Skin epidermis (tissue), 12 donors: Measurements from ENCODE around the gene HOXB8.

ENCODE experiments used
- H3K27ac ChIP-seq, 21 experiments: fragments of 200-600 bp; sonication (generic) in 11 of 21; one replicate each; pipeline ENCODE4 v1.5.0; 2020; ENCODE audit warnings: mild to moderate bottlenecking in 3 of 21, inconsistent platforms in 2 of 21, moderate library complexity in 2 of 21
- H3K4me3 ChIP-seq, 7 experiments: fragments of 200-600 bp; sonication (generic) in 2 of 7; one replicate each; pipeline ENCODE4 v1.5.0; 2020; ENCODE audit warnings: inconsistent platforms in 2 of 7, mild to moderate bottlenecking in 2 of 7, moderate library complexity in 1 of 7

The HOXB8 gene

DNA sequence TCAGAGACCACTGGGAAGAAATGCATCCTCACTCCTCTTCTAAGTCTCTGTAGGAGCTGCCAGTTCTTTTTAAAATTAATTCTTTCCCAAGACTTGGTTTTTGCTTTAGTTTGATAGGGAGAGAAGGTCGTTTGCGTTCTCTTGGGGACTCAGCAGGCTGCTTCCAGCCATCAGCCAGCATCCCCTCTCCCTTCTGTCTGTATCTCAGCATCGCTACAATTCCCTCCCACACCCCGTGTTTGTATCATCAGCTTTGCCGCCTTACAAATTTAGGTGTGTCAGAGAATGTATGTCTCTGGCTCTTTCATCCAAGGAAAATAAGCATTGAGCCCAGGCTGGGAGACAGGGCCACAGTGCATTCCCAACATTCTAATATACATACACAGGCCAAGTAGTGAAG, 15.7 kb downstream of the HOXB8 start:
- H3K27ac ChIP-seq: no peak overlapping the region

DNA sequence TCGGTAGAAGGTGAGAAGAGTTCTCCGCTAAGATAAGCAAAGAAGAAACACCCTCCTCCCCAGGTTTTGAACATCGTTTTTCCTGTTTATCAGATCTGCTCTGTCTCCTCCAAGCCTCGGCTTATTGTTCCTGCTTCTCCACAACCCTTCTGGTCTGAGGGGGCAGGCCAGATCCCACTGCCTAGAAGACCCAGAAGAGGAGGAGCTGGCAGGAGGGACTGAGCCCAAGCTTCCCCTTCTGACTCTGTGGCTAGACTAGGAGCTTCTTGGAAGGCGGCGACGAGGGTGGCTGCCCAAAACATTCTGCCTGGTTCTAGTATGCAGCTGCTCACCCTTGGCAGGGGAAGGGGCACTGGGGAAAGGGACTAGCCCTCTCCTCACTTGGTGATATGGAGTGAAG, 16.4 kb downstream of the HOXB8 start:
- no peak overlapping the region for H3K4me3 ChIP-seq
- H3K27ac ChIP-seq: peak overlapping the region in 2 of 21 experiments; percentile 48 to 83

More for the DNA sequence above, 15.7 kb downstream of the HOXB8 start:
- no peak overlapping the region for H3K4me3 ChIP-seq

DNA sequence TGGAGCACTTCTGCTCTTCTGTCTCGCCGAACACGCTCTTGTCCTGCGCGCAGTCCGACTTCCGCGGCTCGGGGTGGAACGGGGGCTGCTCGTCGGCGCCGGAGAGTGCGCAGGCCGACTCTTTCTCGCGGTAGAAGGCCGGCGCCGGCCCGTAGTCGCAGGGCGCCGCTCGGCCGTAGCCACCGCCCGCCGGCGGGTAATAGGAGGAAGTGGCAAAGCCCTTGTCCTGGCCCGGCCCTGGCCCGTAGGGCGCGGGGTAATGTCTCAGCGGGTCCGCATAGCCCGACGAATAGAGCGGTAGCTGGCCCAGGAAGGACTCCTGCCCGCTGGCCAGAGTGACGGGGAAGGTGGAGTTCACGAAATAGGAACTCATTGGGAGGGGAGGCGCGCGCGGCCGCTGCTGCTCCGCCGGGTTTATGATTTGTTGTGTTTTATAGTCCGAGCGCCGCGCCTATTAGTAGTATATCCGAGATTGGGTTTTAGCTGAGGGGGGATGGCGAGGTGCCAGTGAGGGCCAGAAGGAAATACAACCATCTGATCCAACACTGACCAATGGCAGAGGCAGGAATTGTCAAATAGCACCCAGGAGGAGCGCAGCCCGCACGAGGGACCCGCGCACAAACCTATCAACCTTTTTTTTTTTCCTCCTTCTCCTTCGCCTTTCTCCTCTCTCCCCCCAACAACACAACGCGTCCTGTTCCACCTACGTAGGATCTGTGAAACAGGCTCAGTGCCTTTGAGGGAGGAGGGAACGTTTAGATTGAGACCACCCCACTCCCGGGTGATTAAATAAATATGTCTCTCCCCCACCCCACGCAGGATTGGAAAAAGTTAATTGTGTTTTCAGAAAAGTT, 17.1 kb downstream of the HOXB8 start:
- H3K4me3 ChIP-seq: peak overlapping the region; percentile 25 to 47 (median 33)
- peak overlapping the region in 10 of 21 experiments; percentile 11 to 83 (median 64) for H3K27ac ChIP-seq

DNA sequence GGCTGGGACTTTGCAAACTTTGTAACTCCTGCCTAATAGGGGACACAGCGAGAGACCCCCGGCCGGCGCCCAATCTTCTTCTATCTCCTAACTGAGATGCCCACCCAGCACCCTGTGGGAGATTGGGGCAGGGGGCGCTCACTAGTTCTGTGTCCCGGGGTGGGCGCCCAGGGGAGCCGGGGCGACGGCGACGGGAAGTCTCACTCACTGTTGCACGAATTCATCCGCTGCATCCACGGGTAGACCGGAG, 17.6 kb downstream of the HOXB8 start:
- peak overlapping the region; percentile 25 to 47 (median 33) for H3K4me3 ChIP-seq
- H3K27ac ChIP-seq: peak overlapping the region in 10 of 21 experiments; percentile 11 to 83 (median 64)

DNA sequence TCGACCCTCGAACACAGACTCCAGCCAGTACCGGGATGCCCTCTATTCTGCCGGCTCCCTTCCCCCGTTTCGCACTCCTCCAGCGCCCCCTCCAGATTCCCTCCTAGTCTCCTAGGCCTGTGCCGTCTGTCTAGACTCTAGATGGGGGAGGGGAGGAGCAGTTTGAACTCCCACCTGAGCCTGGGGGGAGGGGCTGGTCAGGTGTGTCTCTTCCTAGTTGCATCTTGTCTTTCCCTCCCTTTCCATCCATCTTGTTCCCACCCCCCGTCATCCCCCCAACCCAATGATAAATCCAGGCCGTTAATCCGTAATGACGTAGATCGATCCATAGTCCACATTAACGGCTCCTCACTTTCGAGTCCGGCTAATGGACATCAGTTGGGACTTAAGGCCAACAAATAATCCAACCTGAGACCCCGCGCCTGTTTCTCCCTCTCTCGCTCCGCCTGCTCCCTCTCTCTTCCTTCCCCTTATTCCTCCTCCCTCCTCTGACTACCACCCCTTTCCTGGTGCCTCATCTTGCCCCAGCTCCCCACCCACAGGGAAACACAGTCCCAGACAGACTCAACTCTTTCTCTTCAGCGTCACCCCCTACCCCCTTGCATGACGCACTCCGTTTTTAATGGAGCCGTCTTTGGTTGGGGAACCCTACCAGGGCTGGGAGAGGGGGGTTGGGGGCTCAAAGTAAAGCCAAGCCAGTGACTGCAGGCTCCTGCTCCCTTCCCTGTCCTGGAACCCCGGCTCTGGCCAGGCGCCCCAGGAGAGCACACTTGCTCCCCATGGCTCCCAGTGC, 18.2 kb downstream of the HOXB8 start:
- Histone ChIP-seq H3K27ac (peak overlapping the region in 8 of 21 experiments; percentile 22 to 83 (median 65)), H3K4me3 (peak overlapping the region; percentile 25 to 47 (median 33))

DNA sequence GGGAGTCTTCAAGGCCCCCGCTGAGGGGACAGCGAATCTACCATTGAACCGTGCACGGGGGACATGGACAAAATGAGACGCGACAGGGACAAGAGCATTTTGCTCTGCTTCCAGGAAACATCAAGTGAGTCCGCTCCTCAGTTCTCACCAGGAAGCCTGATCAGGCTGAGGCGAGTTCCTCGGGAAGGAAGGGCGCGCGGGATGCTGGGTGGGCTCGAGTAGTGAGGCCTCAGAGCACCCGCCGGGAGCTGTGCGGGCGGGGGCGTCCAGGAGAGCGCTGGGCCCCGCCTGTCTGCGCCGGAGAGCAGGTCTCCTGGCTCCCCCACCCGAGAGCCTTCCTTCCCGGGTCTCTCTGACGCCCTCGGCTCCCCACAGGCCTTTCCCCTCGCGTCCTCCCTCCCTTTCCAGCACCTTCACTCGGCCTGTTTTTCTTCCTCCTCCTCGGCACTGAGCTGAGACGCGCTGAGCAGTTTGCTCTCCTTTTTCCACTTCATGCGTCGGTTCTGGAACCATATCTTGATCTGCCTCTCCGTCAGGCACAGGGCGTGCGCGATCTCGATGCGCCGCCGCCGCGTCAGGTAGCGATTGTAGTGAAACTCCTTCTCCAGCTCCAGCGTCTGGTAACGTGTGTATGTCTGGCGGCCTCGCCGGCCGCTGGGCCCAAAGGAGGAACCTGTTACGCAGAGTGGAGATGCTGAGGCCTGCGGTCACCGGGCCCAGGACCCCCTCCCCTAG, 18.9 kb downstream of the HOXB8 start:
- H3K4me3 ChIP-seq: peak overlapping the region in 2 of 7 experiments; percentile 7 to 47
- H3K27ac ChIP-seq: peak overlapping the region in 3 of 21 experiments; percentile 4 to 83 (median 37)

DNA sequence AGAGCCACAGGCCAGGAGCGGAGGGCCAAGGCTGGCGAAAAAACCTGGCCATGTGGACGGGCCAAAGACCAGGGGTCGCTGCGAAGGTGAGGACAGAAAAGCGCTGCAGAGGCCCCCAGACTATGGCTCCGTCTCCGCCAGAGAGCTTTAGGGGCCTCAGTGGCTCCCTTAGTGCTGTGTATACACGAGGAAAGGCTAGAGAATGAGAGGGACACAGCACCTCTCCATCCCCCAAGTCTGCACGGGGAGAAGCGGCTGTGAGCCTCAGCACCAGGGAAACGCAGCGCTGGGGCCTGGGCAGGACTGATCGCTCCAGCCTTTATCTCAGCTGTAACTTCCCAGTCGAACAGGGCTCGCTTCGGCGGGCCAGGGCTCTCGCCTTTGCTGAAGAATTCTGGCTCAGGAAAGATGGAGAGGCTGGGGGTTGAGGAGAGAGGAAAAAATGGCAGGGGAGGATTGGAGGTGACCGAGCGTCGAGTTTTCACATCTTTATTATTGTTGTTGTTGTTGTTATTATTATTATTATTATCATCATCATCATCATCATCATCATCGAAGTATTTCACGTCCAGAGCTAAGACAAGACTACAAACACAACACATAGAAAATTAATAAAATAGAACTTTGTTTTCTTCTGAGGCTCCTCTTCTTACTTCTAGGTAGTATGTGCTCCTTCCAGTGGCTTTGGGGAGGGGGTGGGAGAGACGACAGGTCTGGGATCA, 19.7 kb downstream of the HOXB8 start:
- Histone ChIP-seq H3K4me3 (no peak overlapping the region), H3K27ac (peak overlapping the region in 4 of 21 experiments; percentile 14 to 94 (median 52))

DNA sequence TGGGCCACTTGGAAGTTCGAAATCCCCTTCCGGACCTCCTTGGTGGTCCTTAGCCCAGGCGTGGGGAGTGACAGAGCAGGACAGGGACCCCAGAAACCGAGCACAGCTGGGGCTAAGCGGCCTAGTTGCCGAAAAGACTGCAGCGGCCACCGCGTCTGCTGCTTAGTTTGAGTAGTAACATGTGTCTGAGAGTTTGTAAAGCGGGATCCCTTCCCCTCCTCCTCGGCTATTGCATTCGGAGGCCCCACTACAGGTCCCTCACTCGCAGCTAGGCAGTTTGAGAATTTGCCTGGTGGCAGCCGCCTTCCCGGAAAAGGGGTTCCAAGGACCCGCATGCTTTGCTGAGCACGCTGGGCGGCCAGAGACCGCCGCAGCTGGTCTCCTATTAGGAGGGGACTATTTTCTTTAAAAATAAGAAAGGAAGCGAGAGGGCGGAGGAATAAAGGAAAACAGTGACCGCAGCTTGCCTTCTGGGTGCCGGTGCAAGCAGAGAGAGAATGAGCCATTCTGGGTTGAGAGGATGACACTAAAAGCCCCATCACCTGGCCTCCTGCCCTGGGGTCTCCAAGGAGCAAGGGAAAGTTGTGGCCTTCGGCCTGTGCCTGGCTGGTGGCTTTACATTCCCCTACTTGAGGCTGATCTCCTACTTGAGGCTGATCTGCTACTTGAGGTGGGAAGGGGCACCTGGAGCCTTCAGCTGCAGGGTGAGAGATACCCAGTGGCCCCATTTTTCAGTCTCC, 20.4 kb downstream of the HOXB8 start:
- Histone ChIP-seq H3K27ac (peak overlapping the region in 6 of 21 experiments; percentile 14 to 94 (median 72)), H3K4me3 (no peak overlapping the region)

DNA sequence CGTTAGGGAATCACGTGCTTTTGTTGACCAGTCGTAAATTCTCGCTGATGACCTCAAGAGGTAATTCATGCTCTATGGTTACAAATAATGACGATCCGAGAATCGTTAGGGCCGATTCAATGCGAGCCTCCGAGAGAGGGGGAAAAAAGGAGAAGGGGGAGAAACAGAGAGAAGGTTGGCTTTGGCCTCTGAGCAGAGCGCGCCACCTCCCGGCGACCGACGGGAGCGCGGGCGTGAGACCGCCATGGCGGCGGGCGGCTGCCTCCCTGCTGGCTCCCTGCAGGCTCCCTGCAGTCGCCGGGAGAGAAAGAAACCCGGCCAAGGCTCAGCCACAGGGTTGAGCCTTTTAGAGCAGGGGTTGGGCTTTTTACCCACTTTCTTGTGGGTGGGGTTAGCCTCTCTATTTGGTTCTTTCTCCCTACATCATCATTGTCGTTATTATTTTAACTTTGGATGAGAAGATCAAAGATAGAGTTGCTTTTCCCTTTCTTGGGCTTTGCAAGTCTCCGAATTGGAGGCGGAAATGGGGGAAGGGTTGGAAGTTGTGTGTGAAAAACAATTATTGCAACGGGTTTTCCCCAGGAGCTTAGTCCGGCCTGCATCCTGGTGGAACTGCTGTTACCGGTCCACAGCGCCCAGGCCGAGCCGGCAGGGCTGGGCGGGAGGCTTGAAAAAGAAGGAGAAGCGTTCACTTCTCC, 21.1 kb downstream of the HOXB8 start:
- peak overlapping the region in 6 of 21 experiments; percentile 14 to 94 (median 82) for H3K27ac ChIP-seq
- H3K4me3 ChIP-seq: peak overlapping the region in 4 of 7 experiments; percentile 2 to 35 (median 16)

DNA sequence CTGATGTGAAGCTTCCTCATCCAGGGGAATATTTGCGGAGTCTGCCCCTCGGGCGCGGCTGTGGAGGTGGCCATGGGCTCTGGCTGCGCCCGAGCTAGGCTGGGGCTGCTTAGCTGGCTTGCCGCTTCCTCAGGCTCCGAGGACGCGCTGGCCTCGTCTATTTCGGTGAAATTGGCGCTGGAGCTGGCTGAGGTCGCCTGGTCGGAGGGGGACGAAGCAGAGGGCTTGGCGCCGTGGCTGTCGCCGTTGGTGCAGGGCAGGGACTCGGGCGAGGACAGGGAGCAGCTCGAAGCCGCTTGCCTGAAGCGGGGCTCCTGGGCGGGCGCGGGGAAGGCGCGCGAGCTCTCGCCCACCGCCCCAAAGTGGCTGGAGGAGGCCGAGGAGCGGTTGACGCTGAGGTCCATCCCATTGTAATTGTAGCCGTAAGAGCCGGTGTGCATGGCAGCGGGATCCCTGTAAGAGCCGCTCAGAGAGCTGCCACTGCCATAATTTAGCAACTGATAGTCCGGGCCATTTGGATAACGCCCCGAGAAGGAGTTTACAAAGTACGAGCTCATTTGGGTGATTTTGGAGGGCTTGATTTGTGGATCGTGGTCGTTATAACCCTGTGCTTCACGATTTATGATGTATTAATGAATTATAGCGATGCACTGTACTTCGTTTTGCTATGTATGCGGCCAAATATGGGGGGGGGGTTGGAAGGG, 21.8 kb downstream of the HOXB8 start, which contains the start of gene HOXB5:
TSS of gene HOXB5 (minus strand) at position 654 of the 704 bp plus-strand sequence. CDS start at position 557, 97 bp downstream.
- H3K4me3 ChIP-seq: peak within 1 kb of the TSS in 6 of 7 experiments; percentile 2 to 36 (median 16)
- H3K27ac ChIP-seq: peak within 1 kb of the TSS in 7 of 21 experiments; percentile 17 to 94 (median 81)

DNA sequence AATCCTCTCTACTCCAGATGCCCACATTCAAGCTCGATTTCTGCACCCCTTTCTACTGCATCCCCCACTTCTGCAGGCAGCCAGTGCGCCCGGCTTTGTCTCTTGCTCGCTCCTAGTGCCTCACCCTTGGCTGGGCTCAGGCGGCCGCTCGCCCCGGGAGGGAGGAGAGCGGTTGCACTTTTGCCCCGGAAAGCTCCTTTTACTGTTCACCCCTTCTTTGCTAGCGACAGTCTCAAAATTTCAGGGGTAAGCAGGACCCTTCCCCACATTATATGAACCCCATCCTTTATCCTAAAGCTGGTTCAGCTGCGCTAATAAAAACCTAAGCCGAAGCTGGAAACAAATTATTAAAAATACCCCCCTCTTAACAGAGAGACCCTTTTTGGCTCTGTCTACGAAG, 22.5 kb downstream of the HOXB8 start:
- H3K4me3 ChIP-seq: peak overlapping the region in 2 of 7 experiments; percentile 18 to 36
- H3K27ac ChIP-seq: peak overlapping the region in 6 of 21 experiments; percentile 59 to 94 (median 82)

DNA sequence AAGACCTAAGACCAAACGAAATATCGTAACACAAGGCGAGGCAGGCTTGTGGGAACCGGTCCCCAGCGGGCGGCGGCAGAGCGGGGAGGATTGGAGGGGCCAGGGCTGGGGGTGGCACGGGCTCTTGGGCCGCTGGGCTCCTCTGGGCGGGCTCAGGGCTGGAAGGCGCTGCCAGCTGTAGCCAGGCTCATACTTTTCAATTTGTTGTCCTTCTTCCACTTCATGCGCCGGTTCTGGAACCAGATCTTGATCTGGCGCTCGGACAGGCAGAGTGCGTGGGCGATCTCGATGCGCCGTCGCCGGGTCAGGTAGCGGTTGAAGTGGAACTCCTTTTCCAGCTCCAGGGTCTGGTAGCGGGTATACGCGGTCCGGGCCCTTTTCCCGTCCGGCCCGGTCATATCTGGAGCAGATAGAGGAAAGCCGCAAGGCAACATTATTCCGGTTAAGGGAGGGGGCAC, 23.0 kb downstream of the HOXB8 start:
- Histone ChIP-seq H3K27ac (peak overlapping the region in 6 of 21 experiments; percentile 59 to 94 (median 82)), H3K4me3 (peak overlapping the region in 2 of 7 experiments; percentile 18 to 36)

DNA sequence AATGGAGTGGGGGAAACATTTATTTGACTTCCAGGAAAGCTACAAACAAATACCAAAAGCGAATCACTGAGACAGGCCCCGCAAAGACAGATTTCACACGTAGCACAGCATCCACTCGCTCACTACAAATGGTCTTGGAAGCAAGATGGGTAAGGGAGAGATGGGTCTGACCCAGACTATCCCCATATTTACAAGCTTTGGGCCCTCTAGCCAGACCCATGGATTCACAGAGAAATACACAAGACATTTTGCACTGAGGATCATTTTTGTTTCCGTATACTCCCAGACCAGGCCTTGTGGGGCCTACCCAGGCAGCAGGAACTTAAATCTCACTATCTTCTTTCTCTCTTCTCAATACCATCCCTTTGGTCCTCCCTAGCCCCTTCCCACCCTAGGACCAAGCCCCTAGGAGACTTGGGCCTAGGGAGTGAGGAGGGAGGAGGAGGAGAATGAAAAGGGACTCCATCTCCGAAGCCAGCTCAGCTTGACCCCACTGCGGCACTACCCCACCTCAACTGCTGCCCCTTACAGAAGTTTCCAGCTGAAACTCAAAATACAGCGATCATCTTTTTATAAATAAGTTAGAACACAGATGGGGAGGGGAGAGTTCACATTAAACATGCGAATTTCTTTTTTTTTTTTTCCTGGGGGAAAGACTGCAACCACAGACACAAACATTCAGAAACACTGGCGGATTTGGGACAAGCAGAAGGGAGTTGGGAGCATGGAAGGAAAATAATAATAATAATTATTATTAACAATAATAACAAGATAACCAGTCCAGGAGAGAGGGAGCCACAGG, 23.6 kb downstream of the HOXB8 start:
- H3K4me3 ChIP-seq: peak overlapping the region in 2 of 7 experiments; percentile 2 to 36
- H3K27ac ChIP-seq: peak overlapping the region in 6 of 21 experiments; percentile 72 to 94 (median 82)

DNA sequence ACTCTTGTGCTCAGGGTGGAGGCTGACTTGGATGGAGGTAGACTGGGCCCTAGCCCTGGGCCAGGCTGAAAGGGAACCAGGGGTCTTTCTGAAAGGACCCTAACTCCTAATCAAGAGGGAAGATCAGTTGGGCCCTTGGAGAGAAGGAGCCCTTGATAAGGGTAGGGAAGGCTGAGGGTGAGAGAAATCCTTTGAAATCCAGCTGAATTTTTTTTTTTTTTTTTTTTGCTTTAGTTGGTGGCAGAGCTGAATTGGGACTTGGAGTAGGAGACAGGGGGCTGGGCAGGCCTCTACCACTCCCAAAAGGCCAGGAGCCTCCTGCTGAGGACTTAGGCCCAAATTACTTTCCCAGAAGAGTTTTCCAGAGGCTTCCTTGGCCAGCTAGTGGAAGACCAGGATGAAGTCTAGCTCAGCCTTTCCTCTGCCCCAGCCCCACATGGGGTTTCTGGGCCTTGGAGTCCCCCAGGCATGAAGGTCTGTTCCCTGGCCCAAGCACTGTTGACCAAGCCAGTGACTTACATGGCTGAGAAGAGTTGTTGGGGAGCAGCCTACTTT, 24.4 kb downstream of the HOXB8 start:
- Histone ChIP-seq H3K27ac (peak overlapping the region in 6 of 21 experiments; percentile 72 to 94 (median 82)), H3K4me3 (no peak overlapping the region)

DNA sequence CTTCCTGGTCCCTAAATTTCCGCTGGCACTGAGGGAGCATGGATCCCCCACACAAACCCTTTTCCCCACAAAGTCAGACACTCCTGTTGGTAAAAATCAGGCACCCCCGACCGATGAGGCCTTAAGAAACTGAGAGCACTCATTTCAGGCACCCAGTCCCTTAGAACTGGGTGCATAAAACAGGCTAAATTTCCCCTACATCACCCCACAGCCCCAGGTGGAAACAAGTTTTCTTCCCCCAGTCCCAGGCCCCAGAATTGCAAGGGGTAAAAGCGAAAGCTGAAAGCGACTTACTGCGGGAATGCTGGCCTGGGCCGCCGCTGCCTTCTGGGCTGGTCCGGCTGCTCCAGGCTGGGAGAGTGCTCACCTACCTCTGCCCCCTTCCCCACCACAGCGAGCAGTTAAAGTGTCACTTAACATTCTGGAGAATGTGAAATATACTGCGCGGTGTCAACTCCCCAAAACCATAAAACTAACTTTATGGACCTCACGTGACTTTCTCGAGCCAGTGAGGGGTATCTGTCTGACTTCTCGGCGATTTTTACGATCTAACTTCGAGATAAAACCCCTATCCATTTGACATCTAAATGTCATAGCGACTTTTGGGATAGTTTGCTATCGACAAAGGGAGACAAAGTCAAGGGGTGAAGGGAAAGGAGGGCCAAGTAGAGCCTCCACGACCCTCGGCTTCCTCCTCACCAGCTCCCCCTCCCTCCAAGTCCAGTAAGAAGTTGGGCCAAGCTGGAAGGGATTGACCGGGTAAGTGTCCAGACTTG, 25.1 kb downstream of the HOXB8 start, which contains the start of gene HOXB3:
TSS of gene HOXB3 (minus strand) at position 411 of the 776 bp plus-strand sequence. CDS start 37,767 bp downstream, outside the sequence.
- peak within 1 kb of the TSS in 1 of 7 experiments; percentile 13 for H3K4me3 ChIP-seq
- peak within 1 kb of the TSS in 6 of 21 experiments; percentile 72 to 94 (median 82) for H3K27ac ChIP-seq
